SU-DHL-6 (cell line): ENCODE measurements around the gene RNGTT.
A peak's percentile ranks its signal among the peaks of the same experiment; 100 is the strongest.

Experiments
- H2AFZ ChIP-seq: fragments of 200-600 bp; sonication (generic); 2 replicates; pipeline ENCODE4 v1.6.1; 2014; ENCODE audit warnings: low read depth, mild to moderate bottlenecking, moderate library complexity, mixed read lengths, antibody characterized with exemption, low read length; ENCODE audit not compliant: severe bottlenecking
- H3F3A ChIP-seq: fragments of 200-600 bp; shearing (Covaris generic); 2 replicates; pipeline ENCODE4 v1.6.0; 2016; ENCODE audit warnings: antibody characterized with exemption, mild to moderate bottlenecking; ENCODE audit not compliant: insufficient read depth
- H3K27ac ChIP-seq: fragments of 200-600 bp; sonication (generic); 2 replicates; pipeline ENCODE4 v1.5.1; 2016; ENCODE audit warnings: low read depth, mild to moderate bottlenecking, low read length, moderate library complexity, mixed read lengths
- H3K27me3 ChIP-seq: fragments of 200-600 bp; sonication (generic), shearing (Covaris generic); 2 replicates; pipeline ENCODE4 v1.6.0; 2014; ENCODE audit warnings: mild to moderate bottlenecking, low read length
- H3K36me3 ChIP-seq: fragments of 200-600 bp; sonication (generic); 2 replicates; pipeline ENCODE4 v1.6.1; 2014; ENCODE audit warnings: mild to moderate bottlenecking, low read length, mixed read lengths
- H3K4me2 ChIP-seq: fragments of 300-600, 200-600 bp; shearing (Covaris generic), sonication (generic); 2 replicates; pipeline ENCODE4 v1.6.0; 2014; ENCODE audit warnings: low read length, low read depth, mild to moderate bottlenecking; ENCODE audit not compliant: poor library complexity, severe bottlenecking
- H3K4me3 ChIP-seq: fragments of 200-600 bp; sonication (generic); 2 replicates; pipeline ENCODE4 v1.5.1; 2014; ENCODE audit warnings: antibody characterized with exemption, low read length, mild to moderate bottlenecking, mixed read lengths; ENCODE audit not compliant: insufficient read depth, poor library complexity, severe bottlenecking
- H3K79me2 ChIP-seq: fragments of 200-600 bp; sonication (generic); 2 replicates; pipeline ENCODE4 v1.6.1; 2014; ENCODE audit warnings: mild to moderate bottlenecking, low read length, moderate library complexity; ENCODE audit not compliant: insufficient read depth
- H3K9ac ChIP-seq: fragments of 200-600 bp; sonication (generic); 2 replicates; pipeline ENCODE4 v1.7.0; 2014; ENCODE audit warnings: mild to moderate bottlenecking, low read length
- H3K9me2 ChIP-seq: fragments of 200-600 bp; sonication (generic); replicated peaks from 2 replicates; pipeline ENCODE4 v1.6.1; 2014; ENCODE audit warnings: low read length; ENCODE audit not compliant: insufficient read depth
- H3K9me3 ChIP-seq: fragments of 200-600 bp; sonication (generic); 2 replicates; pipeline ENCODE4 v1.6.1; 2014; ENCODE audit warnings: low read length, mixed read lengths; ENCODE audit not compliant: insufficient read depth
- H4K20me1 ChIP-seq: fragments of 200-600 bp; sonication (generic); 2 replicates; pipeline ENCODE4 v1.6.1; 2014; ENCODE audit warnings: low read depth, mild to moderate bottlenecking, antibody characterized with exemption, low read length, moderate library complexity, mixed read lengths
- EZH2phosphoT487 ChIP-seq: fragments of 200-600 bp; sonication (generic), shearing (Covaris generic); conservative IDR thresholded peaks from 2 replicates; pipeline ENCODE4 v1.6.1; 2018; ENCODE audit warnings: mild to moderate bottlenecking, antibody characterized with exemption, low read length, moderate library complexity, mixed read lengths
- TF ChIP-seq, protein P1 (sequence below): fragments of 200-600 bp; sonication (generic); IDR thresholded peaks from one replicate; pipeline ENCODE4 v1.5.1; 2017; ENCODE audit warnings: antibody characterized with exemption, mild to moderate bottlenecking, low read length, moderate library complexity; ENCODE audit not compliant: insufficient read depth, poor library complexity, severe bottlenecking

RNGTT gene

DNA sequence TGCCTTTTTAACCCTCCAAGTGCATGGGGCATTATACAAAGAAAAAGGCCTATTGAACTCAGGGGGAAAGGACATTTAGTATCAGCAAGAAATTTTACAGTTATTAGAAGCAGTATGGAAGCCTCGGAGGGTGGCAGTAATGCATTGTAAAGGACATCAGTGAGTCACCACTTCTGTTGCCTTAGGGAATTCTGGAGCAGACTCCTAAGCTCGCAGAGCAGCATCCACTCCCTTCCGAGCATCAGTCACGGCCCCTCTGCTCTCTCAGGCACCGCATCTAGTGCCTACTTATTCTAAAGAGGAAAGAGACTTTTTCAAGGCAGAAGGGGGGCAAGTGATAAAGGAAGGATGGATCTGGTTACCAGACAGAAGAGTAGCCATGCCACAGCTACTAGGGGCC is 296.5 kb downstream of the RNGTT start:
- H3K27me3 ChIP-seq: no peaks in the 10 kb centered on the region
- no peaks in the 10 kb centered on the region for H3K9me2 ChIP-seq
- H3K4me3 ChIP-seq: no peak overlapping the region
- peaks cover 15% of the 10 kb centered on the region; the same call in 1 of the 2 replicates for H3K9me3 ChIP-seq
- H3K4me2 ChIP-seq: no peak overlapping the region
- H3K36me3 ChIP-seq: peaks cover 24% of the 10 kb centered on the region
- no peak overlapping the region for H3K9ac ChIP-seq
- no peak for TF ChIP-seq EZH2phosphoT487
- TF ChIP-seq, protein P1, sequence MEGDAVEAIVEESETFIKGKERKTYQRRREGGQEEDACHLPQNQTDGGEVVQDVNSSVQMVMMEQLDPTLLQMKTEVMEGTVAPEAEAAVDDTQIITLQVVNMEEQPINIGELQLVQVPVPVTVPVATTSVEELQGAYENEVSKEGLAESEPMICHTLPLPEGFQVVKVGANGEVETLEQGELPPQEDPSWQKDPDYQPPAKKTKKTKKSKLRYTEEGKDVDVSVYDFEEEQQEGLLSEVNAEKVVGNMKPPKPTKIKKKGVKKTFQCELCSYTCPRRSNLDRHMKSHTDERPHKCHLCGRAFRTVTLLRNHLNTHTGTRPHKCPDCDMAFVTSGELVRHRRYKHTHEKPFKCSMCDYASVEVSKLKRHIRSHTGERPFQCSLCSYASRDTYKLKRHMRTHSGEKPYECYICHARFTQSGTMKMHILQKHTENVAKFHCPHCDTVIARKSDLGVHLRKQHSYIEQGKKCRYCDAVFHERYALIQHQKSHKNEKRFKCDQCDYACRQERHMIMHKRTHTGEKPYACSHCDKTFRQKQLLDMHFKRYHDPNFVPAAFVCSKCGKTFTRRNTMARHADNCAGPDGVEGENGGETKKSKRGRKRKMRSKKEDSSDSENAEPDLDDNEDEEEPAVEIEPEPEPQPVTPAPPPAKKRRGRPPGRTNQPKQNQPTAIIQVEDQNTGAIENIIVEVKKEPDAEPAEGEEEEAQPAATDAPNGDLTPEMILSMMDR: no peak
- no peak overlapping the region for H2AFZ ChIP-seq
- no peaks in the 10 kb centered on the region for H4K20me1 ChIP-seq
- H3K79me2 ChIP-seq: peaks cover 100% of the 10 kb centered on the region
- peaks cover 7% of the 10 kb centered on the region; the same call in 1 of the 2 replicates for H3F3A ChIP-seq
- no peak overlapping the region for H3K27ac ChIP-seq

DNA sequence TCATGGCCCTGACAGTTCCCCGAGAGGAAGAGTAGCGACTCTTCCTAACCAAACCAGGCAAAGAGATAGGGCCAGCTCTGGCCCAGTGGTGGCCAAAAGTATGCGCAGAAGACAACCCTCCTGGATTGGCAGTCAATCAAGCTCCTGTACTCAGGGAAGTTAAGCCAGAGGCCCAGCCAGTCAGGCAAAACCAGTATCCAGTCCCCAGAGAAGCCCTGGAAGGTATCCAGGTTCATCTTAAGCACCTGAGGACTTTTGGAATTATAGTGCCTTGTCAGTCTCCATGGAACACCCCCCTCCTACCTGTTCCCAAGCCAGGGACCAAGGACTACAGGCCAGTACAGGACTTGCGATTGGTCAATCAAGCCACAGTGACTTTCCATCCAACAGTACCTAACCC is 298.3 kb downstream of the RNGTT start:
- Histone ChIP-seq H3K4me2 (no peak overlapping the region), H3K9me3 (peaks cover 4% of the 10 kb centered on the region; the same call in 1 of the 2 replicates), H3K79me2 (peaks cover 100% of the 10 kb centered on the region), H3K9ac (no peak overlapping the region), H3K27me3 (no peaks in the 10 kb centered on the region), H2AFZ (no peak overlapping the region), H3K9me2 (no peaks in the 10 kb centered on the region), H3F3A (peaks cover 13% of the 10 kb centered on the region), H3K4me3 (no peak overlapping the region), H4K20me1 (no peaks in the 10 kb centered on the region), H3K27ac (no peak overlapping the region), H3K36me3 (peaks cover 6% of the 10 kb centered on the region)
- no peak for TF ChIP-seq EZH2phosphoT487
- TF ChIP-seq, protein P1: no peak

DNA sequence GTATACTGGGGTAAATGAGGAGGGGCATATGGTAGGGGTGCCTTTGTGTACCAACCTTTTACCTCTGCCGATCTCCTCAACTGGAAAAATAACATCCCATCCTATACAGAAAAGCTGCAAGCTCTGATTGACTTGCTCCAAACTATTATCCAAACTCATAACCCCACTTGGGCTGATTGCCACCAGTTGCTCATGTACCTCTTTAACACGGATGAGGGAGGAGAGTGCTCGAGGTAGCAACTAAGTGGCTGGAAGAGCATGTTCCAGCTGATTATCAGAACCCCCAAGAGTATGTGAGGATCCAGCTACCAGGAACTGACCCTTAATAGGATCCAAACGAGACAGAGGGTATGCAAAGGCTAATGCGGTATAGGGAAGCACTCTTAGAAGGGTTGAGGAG is 299.6 kb downstream of the RNGTT start:
- Histone ChIP-seq H3K4me3 (no peak overlapping the region), H3K9ac (no peak overlapping the region), H3K9me3 (no peaks in the 10 kb centered on the region), H3K4me2 (no peak overlapping the region), H3K9me2 (no peaks in the 10 kb centered on the region), H3K27ac (0 out of 2 replicates have a peak overlapping the region, but pooled peaks have one; percentile 23), H3F3A (peaks cover 26% of the 10 kb centered on the region), H3K36me3 (0 out of 2 replicates have a peak, but pooled peaks cover 2% of the 10 kb centered on the region), H3K27me3 (no peaks in the 10 kb centered on the region), H2AFZ (no peak overlapping the region), H3K79me2 (peaks cover 100% of the 10 kb centered on the region), H4K20me1 (no peaks in the 10 kb centered on the region)
- TF ChIP-seq, protein P1: no peak
- TF ChIP-seq EZH2phosphoT487: no peak
